Measurements from ENCODE around the gene HTR2B.
"Not testable (repeated sequence)": the region's sequence is repeated elsewhere in the genome, so short reads cannot be mapped to it uniquely, and the experiment has no call there.

HTR2B gene
- 0 to 1.5 (median 0.11) reads per million in 3 experiments for total RNA-seq

DNA sequence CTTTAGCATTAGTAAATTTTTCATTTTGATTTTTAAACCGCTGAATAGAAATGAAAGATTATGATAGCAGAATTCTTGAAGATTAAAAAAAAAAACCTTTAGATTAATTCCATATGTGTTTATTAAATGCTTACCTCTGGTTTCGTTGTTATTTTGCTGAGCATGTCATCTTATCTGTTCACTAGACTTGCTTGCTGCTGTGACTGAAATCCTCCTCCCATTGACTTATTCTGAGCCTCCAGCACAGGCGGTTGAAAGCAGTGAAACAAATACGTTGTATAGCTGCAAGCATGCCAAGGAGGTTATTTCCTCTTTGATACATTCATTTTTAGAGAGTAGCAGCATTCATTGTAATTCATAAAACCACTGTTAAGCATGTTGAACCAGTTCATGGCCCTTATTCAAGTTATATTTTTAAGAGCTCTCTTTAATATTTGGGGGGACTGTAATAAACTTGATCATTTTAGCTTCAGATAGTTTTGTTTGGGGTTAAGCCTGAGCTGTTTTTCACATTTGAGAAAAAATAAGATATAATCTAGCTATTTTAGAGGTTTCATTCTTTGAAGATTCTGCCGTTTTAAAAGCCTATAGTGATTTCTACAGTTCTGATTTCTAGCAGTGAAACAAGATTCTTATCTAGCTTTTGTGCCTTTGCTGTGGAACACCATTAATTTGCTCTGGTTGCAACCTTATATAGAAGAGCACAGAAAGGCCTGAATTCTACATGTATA is at the start of gene HTR2B:
HTR2B (minus strand) TSS at position 205 of the 731 bp plus-strand sequence. CDS start 1,278 bp downstream, outside the sequence.
- no peak for DNase-seq

GRCh38 chr2:231174211-231174651 is 49.4 kb upstream of the HTR2B start:
- no peak for DNase-seq

- DNase-seq, result no peak
Observed at GRCh38 chr2:231172025-231172424, 47.2 kb upstream of the HTR2B start.

DNA sequence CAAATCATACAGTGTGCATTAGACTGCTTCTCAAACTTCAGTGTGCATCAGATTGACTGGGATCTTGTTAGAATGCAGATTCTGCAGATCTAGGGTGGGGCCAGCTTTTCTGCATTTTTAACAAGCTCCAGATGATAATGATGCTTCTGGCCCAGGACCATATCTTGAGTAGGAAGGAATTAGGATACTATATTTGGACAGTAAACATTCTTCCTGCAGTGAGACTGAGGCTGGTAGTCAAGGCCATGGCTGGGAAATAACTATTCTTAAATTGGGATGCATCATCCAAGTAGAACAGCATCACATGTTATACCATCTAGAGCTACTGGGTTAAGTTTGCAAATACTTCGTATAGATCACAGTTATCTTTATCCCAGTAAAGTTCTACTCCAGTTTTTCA is 45.2 kb upstream of the HTR2B start:
- DNase-seq, result no peak

GRCh38 chr2:231169488-231169887 is 44.6 kb upstream of the HTR2B start:
- no peak for DNase-seq

GRCh38 chr2:231168460-231169139 is 43.8 kb upstream of the HTR2B start:
- DNase-seq, result no peak

DNA sequence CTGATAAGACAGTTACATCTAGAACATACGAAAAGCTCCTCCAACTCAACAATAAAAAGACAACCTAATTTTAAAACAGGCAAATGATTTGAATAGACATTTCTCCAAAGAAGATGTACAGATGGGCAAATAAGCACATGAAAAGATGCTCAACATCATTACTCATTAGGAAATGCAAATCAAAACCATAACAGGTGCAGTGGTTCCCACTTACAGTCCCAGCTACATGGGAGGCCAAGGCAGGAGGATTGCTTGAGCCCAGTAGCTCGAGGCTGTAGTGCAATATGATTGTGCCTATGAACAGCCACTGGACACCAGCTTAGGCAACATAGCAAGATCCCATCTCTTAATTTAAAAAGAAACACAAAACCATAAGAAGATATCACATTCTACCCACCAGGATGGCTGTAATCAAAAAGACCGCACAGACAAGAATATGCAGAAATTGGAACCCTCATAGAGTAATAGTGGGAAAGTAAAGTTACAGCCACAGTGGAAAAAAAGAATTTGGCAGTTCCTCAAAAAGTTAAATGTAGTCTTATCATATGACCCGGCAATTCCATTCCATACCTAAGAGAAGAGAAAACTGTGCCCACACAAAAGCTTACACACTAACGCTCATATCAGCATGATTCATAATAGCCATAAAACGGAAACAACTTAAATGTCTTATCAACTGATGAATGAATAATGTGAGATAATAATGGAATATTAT is 43.1 kb upstream of the HTR2B start:
- DNase-seq, result no peak

DNA sequence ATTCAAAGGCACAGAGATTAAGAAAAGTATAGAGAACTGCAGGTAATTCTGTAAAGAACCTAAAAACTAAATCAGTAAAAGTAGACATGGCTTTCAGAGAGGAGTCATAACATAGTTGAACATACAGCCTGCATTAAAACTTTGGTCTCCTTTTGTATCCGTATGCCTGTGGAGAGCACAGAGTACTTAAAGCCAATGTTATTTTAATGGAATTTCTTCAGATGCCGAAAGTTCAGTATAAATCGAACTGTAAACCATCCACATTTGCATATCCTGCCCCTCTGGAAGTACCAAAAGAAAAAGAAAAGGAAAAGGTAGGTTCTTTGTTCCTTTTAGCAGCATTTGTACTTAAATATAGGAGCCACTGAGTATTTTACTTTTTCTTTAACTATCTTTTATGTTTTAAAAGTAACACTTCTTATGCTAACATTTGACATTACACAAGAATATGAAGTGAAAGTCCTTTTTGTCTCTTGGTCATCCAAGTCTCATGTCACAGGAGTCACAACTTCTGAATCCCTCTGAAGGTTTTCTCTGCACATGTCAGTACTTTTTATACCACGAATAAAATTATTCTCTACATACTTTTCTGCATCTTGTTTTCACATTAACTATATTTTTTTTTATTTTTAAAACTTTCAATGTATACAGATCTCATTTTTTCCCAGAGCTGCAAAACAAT is 38.7 kb upstream of the HTR2B start:
- no peak for DNase-seq

DNA sequence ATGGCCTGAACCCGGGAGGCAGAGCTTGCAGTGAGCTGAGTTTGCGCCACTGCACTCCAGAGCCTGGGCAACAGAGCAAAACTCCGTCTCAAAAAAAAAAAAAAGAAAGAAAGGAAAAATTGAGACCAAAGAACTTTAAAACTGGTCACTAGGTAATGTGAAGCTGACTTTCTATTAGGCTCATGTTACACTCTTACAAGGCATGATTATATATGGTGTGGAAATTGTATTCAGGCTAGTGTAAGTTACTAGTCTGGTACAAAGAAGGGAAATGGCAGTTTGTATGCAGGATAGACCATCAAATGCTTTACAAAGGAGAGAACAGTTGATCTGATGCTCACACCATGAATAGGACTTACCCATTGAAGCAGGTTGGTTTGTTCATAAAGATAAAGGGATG is 38.2 kb upstream of the HTR2B start:
- no peak for DNase-seq

GRCh38 chr2:231161877-231162329 is 37.1 kb upstream of the HTR2B start:
- no peak for DNase-seq

DNA sequence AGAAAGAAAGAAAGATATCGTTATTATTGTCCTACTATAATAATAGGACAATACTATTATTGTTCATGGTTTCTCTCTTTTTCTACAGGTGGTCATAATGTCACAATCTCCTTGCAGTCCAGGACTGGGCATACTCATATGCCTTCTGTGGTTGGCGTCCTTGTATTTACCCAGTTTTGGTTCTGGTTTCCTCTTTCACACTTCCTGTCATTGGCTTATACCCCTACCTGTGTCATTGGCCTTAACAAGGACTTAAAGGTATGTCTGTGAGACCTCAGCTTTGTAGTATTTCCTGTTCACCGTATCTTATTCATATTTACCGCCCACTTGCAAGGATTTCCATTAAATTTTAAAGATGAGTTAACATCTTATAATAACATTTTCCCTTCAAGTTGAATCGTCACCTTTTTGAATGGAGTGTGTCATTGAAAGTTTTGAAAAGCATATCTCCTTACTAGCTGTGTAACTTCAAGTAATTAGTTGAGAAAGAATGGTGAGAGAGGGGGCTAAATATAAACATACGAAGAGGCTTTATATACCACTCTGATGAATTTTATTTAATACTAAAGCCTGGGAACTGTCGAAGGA is 36.5 kb upstream of the HTR2B start:
- DNase-seq, result no peak

GRCh38 chr2:231160701-231161100 is 35.9 kb upstream of the HTR2B start:
- no peak for DNase-seq

DNA sequence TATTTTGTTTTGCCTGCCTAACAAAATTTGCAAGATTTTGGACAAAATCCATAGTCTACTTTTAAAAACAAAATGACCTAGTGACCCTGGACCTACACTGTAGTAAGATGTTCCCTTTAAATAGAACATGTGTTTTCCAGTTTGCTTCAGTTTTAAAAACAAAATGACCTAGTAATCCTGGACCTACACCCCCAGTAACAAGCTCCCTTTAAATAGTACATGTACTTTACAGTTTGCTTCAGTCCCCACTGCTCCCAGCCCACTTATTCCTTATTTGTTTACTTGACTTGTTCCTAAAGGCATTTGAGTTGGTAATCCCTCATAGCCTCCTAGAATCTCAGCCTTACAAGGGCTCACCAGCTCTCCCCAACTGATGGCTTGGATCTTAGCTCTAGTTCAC is 34.5 kb upstream of the HTR2B start:
- DNase-seq, result no peak

DNA sequence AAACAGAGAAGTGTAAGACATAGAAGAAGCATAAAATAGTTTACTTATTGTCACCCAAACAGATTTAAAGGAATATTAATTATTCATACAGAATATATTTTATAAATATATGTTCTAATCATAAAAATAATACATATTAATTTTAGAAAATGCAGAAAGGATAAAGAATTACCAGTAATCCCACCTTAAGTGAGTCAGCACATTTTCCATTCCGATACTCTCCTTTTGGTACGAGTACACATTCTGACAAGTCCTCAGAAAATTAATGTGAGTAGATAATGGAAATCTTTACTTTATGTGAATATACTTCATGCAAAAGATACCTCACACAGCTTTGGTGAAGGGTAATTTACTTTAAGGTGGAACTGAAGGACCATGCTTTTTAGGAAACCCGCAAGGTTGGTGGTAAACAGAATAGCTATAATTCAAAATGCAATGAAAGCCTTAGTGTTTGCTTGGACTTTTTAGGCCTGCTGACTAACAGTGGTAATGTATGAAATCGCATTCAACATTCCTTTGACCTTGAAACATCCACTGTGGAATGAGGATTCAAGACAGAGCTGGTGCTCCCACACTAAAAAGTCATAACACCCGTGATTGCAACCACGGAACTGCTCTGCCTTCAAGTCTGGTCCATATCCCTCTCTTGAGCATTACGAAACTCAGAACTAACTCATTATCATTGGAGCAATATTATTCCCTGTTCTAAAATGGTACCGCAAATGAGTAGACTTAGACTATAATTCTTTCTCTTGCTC is 28.1 kb upstream of the HTR2B start:
- no peak for DNase-seq

DNA sequence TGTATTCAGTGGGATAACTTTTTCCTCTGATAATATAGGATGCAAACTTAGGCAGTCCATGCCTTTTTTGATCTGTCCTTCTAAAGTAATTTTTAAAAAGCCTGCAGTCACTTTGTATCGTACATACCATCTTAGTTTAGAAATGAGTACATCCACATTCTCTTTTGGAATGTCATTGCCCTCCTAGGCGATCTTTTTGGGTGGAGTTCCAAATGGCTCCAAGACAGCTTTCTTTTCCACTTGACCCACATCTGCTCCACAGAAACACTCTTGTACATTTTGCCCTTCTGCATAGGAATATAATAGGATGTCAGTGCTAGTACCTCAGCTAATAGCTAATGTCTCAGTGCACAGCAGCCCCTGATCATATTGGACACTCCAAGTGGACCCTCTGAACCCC is 21.8 kb upstream of the HTR2B start:
- DNase-seq, result no peak

GRCh38 chr2:231144896-231145295 is 20.1 kb upstream of the HTR2B start:
- DNase-seq, result no peak

- not testable (repeated sequence) for DNase-seq
Observed at GRCh38 chr2:231140808-231141207, 16.0 kb upstream of the HTR2B start.

GRCh38 chr2:231139796-231140195 is 15.0 kb upstream of the HTR2B start:
- no peak for DNase-seq

DNA sequence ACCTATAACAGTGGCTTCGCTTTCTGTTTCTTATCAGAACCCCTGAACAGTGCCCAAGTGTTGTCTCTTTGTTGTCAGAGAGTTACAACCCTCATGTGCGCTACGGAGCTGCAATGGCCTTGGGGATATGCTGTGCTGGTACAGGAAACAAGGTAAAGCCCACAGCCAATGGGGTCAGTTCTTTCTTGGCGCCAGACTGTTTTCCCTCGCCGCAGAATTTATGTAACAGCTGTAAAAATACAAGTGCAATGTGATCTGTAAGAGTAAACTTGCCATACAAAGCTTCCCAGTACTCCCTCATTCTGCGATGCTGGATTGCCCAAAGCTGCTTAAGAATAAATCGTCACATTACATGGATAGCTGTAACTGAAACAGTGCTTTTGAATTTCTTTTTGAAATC is 13.9 kb upstream of the HTR2B start:
- no peak for DNase-seq

DNA sequence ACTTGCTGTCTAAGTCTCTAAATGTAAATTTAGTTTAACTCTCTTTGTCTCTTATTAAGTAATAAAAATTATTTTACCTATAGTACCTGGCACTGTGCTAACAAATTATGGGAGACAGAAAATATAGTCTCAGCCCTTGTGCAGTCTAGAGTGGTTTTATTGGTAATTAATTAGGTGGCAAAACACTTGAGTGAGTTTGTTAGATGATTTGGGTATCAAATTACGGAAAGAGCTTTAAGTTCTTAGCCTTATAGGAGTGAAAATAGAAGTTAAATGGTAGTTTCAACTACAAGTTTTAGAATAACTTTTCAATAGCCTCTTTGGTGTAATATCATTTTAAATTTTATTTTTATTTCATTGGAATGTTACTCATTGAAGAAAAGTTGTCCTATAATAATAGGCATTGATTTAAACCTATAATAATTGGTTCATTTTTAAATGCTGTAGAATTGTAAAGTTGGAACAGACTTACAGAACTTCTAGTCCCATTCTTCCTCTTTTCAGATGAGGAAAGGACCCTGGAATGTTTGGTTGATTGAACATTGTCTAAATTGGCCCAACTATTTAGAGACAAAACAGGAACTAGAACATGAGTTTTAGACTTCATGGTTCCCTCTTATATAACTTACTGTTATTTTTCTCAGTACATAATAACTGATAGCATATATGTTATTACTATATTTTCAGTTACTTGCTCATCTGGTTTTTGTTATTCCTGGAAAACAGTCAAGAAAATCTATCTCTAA is 10.2 kb upstream of the HTR2B start:
- no peak for DNase-seq

All from central memory CD4-positive, alpha-beta T cell (primary cell).